ENCODE results near the gene MUC5AC.

Gene MUC5AC

GRCh38 chr11:1218256-1218787 lies 60.6 kb downstream of the MUC5AC start:
- TF ChIP-seq CTCF (IDR thresholded peaks at IDR 0.05; ENCODE audit: extremely low read depth, missing control alignments): no peak
- no peak for DNase-seq (ENCODE audit: low spot score)

- no peak for TF ChIP-seq CTCF (IDR thresholded peaks at IDR 0.05; ENCODE audit: extremely low read depth, missing control alignments)
Observed at GRCh38 chr11:1218788-1219445, 61.2 kb downstream of the MUC5AC start.

GRCh38 chr11:1219446-1219833 lies 61.7 kb downstream of the MUC5AC start:
- TF ChIP-seq CTCF (IDR thresholded peaks at IDR 0.05; ENCODE audit: extremely low read depth, missing control alignments): no peak
- DNase-seq (ENCODE audit: low spot score): no peak

More at GRCh38 chr11:1218788-1219445, 61.2 kb downstream of the MUC5AC start:
- no peak for DNase-seq (ENCODE audit: low spot score)

- no peak for TF ChIP-seq CTCF (IDR thresholded peaks at IDR 0.05; ENCODE audit: extremely low read depth, missing control alignments)
- DNase-seq (ENCODE audit: low spot score): no peak
Observed at GRCh38 chr11:1219834-1220815, 62.4 kb downstream of the MUC5AC start.

GRCh38 chr11:1220941-1221721 lies 63.4 kb downstream of the MUC5AC start:
- TF ChIP-seq CTCF (IDR thresholded peaks at IDR 0.05; ENCODE audit: extremely low read depth, missing control alignments): no peak
- no peak for DNase-seq (ENCODE audit: low spot score)

GRCh38 chr11:1221848-1222311 lies 64.1 kb downstream of the MUC5AC start:
- peak; percentile 17 for DNase-seq (ENCODE audit: low spot score)
- TF ChIP-seq CTCF (IDR thresholded peaks at IDR 0.05; ENCODE audit: extremely low read depth, missing control alignments): no peak
